GM04503 (cell line): ENCODE data around the gene DNAJA4.
"Not testable (repeated sequence)": the region's sequence is repeated elsewhere in the genome, so short reads cannot be mapped to it uniquely, and the experiment has no call there.

Source experiments
- DNase-seq: peaks from one replicate; pipeline ENCODE4 v3.0.0-alpha.2; 2012; ENCODE audit warnings: low read depth

DNAJA4 gene

DNA sequence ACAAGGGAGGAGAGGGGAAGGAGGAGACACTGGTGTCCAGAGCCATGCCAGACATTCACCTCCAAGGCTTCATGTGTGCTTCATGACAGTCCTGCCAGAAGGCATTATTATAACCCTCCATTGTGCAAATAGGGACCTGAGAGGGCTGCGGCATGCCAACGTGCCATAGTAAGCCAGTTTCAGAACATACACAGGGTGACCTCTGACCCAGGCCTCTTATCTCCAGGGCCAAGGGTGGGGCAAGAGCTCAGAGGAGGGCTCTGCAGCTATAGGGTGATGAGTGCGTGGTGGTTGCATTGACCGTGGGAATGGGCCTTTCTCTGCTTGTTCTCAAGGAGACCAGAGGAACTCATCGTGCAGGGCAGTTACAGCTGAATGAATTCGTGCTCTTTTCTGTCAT lies 20.3 kb upstream of the DNAJA4 start:
- DNase-seq: no peak

DNA sequence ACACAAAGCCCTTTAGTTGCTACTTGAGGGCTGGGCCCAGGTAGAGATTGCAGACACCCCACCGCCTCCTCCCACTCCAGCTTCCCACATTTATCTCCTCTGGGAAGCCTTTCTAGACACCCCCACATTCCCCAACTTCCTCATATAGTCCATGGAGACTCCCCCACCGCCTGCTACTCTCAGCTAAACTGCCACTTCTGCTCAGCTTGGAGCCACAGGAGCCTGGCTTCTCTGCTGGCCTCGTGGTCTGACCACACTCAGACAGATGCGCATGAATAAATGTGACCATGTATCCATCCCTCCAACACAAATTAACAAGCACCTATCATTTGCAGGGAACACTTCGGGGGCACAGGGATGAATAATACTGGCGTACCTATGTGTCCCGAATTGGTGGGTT lies 19.5 kb upstream of the DNAJA4 start:
- no peak for DNase-seq

DNA sequence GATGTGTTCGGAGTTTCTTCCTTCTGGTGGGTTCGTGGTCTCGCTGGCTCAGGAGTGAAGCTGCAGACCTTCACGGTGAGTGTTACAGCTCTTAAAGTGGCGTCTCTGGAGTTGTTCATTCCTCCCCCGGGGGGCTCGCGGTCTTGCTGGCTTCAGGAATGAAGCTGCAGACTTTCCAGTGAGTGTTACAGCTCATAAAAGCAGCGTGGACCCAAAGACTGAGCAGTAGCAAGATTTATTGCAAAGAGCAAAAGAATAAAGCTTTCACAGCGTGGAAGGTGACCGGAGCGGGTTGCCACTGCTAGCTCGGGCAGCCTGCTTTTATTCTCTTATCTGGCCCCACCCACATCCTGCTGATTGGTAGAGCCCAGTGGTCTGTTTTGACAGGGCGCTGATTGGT lies 19.0 kb upstream of the DNAJA4 start:
- not testable (repeated sequence) for DNase-seq

DNA sequence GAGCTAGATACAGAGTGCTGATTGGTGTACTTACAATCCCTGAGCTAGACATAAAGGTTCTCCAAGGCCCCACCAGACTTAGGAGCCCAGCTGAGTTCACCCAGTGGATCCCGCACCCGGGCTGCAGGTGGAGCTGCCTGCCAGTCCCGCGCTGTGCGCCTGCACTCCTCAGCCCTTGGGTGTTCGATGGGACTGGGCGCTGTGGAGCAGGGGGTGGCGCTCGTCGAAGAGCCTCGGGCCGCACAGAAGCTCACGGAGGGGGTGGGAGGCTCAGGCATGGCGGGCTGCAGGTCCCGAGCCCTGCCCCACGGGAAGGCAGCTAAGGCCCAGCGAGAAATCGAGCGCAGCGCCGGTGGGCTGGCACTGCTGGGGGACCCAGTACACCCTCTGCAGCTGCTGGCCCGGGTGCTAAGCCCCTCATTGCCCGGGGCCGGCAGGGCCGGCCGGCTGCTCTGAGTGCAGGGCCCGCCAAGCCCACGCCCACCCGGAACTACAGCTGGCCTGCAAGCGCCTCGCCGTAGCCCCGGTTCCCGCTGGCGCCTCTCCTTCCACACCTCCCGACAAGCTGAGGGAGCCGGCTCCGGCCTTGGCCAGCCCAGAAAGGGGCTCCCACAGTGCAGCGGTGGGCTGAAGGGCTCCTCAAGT lies 18.3 kb upstream of the DNAJA4 start:
- not testable (repeated sequence) for DNase-seq

DNA sequence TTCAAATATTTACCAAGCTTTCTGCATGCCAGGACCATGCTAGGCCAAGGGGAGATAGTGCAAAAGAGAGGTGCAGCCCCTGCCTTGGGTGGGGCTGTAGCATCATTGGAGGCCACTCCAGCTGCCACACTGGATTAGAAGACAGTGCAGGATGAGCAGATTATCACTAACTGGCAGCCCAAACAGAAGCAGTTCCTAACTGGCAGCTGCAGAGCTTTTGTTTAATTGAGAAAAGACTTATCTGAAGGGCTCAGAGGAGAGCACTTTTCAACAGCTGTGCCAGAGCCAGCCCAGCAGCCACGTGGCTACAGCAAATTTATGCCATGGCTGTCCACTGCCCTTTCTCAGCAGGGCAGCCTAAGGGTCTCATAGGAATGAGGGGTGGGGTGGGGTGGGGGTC lies 16.5 kb upstream of the DNAJA4 start:
- DNase-seq: no peak

DNA sequence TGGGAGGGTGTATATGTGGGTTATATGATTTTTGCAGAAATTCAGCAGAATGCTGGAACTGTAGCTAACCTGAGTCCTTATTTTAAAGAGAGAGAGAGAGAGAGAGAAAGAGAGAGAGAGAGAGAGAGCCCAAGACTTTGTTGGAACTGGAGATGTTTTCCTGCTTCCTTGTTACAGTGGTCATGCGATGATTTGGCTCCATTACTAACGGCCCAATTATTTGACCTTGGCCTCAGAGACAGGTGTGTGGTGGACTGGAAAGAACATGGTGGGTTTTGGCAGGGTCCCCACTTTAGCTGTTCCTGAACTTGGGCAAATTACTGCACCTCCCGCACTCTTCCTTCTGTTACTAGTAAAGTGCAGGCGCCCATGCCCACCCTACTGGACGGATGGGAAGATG lies 15.2 kb upstream of the DNAJA4 start:
- DNase-seq: no peak

DNA sequence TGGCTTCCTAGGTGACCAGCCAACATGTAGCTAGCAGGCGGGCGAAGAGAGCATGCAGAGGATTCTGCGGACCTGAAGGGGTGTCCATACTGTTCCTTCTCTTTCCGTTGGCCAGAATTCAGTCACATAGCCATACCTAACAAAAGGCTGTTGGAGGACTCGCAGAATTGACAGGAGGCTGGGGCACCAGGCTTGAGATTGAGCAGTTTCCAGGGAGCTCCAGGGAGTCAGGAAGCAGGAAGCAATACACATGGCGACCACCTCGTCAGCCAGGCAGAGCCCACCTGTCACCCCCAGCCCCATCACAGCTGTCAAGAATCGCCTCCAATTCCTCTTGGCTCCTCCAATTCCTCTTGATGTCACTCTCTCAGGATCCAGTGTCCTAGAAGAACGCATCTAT lies 13.2 kb upstream of the DNAJA4 start:
- no peak for DNase-seq

DNA sequence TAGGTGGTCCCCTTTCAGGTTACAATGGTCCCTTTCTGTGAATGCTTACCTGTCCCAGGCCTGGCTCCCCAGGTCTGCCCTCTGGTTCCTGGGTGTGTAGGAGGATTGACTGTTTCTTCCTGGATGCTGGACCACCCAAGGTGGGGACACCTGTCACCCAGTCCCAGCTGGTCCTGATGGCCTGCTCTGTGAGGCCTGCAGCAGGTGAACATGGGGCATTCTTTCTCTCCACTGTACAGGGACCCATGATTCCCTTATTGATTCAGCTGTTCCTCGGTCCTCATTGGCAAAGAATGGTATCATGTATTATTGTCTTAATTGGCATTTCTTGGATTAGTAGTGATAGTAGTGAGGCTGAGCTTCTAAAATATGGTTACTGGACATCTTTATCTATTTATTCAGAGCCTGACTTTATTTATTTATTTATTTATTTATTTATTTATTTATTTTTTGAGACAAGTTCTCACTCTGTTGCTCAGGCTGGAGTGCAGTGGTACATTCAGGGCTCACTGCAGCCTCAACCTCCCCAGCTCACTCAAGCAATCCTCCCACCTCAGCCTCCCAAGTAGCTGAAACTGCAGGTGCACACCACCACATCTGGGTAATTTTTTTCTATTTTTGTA lies 8.8 kb upstream of the DNAJA4 start:
- DNase-seq: no peak

DNA sequence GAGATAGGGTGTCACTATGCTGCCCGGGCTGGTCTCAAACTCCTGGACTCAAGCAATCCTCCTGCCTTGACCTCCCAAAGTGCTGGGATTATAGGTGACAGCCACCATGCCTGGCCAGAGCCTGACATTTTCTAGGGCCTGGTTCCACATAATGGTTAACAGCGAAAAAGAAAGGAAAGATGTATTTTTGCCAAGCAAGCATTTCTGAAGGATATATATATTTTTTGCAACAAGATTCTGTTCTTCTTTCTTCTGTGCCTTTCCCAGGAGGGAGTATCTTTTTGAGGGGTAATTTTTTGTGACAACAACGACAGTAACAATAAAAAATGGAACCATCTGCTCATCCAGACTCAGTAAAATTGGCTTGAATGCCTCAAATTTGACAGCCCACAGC lies 8.3 kb upstream of the DNAJA4 start:
- no peak for DNase-seq

DNA sequence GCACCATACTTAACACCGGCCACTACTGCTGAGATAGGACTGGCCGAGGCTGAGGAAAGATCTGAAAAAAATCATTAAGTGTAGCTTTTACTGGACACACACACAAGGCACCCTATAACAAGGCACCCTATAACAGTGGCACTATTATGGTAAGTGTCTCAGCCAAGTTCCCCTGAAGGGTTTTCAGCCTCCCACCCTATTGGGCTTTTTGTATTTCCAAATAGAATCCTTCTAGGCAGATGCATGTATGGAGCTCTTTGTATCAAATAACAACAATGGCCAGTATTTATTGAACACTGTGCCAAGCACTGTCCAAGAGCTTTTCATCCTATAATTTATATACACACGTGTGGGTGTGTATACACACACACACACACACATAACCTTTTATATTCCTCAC lies 6.7 kb upstream of the DNAJA4 start:
- DNase-seq: no peak

DNA sequence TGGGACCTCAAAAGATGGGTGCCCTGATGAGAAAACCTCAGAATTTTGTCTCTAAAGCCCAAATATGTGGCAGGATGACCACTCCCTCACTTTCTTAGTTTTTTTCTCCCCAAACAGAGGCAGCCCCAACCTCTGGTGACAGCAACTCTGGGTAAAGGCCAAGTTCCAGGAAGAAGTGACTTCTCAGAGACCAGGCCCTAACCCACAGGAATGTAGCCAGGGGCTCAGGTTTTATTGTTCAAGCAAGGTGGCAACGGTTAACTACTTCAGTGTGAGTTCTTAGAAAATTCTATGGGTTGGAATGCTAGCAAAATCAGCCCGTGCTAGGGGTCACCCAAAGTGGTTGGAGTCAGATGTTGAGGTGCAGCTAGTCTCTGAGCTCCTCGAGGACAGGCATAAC lies 5.1 kb upstream of the DNAJA4 start:
- no peak for DNase-seq

DNA sequence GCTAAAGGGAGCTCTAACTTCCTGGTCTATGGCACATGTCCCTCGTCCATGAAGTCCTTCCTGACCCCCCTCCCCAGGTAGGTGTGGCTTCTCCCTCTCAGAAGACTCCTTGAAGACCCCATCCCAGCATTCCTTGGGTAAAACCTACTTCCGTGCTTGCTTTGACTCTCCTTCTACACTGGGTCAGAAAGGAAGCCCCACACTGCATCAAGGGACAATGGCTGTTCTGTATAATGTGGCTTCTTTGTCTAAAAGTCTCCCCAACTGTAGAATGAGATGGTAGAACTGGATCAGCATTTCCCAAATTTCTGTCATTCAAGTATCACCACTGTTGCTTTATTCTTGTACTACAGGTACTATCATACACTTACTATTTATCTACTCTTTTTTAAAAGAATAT lies 3.9 kb upstream of the DNAJA4 start:
- no peak for DNase-seq

DNA sequence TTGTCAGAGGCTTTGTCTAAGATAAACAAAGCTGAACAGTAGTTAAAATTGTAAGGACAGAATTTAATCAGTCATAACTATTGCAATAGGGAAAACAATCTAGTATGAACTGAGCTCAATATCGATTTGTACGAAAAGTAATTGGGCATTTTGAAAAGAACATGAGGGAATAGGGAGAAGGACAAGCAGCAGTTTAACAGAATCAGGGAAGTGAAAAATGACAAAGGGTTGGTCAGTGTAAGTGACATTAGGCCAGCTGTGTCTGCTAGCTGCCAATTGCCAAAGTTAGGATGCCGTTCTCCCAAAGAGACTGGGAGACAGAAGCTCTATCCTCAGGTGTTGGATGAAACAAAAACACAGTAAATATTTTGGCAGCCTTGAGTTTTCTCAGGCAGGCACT lies 3.3 kb upstream of the DNAJA4 start:
- no peak for DNase-seq

DNA sequence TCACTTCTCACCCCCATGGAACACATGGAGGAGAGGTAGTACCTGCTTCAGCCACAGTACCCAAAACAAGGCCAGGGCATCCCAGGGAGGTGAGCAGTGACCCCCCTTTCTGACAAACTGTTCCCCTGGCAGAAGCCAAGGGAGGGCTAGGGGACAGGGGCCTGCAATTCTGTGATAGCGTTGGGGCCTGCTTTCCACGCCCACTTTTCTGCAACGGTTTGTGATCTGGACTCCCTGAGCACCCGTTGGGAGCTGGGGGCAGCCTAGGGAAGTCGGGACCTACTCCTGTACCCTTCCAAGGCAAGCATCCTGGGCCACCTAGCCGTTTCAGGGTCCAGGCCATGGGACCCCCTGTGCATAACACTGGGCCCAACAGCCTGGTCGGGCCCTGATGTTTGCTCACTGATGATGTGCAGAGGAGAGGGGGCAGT lies 996 bp upstream of the DNAJA4 start:
- no peak for DNase-seq

DNA sequence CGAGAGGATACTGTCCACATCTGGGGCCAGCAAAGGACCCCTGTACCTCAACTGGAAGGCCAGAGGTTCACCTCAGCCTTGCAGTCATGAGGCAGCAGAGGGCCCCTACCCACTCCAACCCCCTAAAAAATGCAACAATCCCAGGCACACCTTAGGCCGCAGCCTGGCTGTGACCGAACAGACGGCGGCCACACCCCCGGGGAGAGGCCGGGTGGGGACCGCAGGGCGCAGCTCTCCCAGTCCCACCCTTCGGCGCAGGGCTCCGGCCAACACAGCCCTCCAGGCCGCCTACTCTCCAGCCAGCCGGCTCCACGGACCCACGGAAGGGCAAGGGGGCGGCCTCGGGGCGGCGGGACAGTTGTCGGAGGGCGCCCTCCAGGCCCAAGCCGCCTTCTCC lies 457 bp upstream of the DNAJA4 start:
- no peak for DNase-seq

DNA sequence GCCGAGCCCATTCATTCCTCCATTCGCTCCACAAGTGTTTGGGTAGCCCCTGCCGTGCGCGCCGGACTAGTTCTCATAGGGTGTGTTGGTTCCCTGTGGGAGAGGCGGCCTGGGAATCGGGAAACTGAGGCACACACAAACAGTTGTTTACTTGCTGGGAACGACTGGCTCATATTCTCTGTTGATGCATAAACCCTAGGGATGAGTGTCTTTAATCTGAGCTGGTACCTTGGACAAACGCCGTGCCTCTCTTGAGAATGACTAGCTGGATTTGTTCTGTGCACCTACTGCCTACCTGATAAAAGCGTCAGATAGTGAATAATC lies 737 bp downstream of the DNAJA4 start:
- DNase-seq: no peak

DNA sequence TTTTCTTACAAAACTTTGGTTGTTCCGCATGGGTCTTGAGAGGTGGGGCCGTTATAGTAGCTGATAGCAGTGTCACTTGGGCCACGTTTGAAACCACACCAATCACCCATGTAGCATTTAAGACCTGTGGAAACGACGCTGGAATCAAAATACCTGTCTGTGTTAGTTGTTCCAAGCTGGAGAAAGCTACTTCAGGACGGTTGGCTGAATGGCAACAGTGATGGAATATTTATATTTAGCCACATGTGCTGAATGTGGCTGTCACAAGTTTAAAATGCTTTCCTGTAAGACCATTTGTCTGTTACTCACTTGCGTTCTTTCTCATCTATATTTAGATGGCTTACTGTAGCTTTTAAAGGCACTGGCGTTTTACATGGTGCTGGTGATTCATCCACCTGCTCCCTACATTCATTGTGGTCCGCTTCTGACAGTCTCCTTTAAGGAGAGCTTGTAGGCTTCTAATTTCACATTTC lies 1.4 kb downstream of the DNAJA4 start:
- DNase-seq: no peak

DNA sequence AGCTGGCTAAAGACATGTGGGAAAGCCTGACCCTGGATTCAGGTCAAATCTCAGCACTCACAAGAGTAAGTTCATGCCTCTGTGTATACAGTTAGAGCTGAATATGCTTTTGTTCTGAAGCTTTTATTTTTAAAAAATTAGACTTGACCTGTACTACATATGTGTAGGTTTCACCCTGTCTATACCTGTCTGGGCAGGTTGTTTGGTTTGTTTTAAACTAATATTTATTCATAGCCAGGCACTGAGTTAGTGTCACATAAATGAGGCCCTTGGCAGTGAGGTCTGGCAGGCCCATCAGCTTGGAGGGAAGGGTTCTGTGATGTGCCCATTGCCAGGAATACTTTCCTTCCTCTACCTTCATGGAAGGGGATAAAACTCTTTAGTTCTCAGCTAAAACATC lies 1.9 kb downstream of the DNAJA4 start:
- no peak for DNase-seq

DNA sequence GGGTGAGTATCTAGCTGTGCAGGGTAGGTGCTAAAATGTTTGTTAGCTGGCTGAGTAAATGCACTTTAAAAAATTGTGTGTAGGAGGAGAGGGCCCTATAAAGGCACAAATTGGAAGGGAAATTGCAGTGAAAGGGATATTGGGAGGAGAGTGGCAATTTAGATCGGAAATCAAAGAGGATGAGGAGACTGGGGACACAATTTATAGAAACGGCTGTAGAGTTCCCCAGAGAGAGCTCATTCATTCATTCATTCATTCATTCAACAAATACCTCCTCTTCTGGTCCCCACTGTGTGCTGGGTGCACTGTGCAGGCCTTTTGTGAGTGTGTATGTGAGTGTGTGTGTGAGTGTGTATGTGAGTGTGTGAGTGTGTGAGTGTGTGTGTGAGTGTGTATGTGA lies 2.4 kb downstream of the DNAJA4 start:
- no peak for DNase-seq

DNA sequence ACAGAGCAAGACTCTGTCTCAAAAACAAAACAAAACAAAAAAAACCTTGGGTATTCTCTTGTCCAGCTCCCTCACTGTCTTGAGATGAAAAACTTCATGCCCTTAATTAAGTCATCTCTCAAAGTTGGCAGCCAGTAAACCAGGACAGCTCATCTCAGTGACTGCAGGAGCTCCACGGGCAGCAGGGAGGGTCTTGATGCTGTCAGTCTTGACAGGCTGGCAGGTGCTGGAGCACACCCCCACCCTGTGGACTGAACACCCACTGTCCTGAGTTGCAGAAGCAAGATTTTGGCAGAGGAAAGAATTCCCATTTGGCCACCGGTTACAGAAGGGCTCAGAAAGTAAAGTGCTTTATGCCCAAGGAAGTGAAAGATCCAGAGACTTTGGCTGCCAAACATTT lies 8.0 kb downstream of the DNAJA4 start:
- DNase-seq: no peak

DNA sequence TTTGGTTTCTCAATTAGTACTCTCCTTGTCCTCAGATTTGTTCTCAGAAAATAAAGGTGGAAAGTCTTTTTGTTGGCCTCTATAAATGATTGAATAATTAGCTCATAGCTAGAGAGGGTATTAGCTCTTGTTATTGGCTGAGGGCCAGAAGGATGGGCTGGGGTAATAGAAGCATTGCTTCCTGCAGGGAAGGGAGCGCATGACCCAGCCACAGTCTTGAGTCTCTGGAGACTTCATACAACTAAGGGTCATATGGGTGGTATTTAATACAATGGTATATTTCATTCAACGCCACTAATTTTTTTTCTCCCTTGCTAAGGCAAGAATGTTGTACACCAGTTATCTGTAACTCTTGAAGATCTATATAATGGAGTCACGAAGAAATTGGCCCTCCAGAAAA lies 8.4 kb downstream of the DNAJA4 start:
- DNase-seq: no peak

DNA sequence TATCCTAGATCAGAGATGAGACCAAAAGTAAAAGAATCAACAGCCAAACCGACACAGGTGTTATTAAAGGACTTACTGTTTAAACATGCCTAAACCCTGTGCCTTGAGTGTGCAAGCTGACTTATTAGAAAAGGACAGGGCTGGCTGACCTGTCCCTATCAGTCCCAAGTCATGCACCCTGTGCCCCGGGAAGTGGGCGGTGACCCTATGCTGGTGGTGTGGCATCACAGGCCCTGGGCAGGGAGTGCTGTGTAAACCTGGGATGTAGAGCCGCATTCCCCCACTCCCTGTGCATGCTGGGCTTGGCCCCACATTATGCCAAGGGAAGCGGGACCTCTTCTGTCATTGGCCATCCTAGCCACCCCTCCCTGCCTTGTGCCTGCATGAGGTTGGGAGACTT lies 10.6 kb downstream of the DNAJA4 start:
- no peak for DNase-seq

DNA sequence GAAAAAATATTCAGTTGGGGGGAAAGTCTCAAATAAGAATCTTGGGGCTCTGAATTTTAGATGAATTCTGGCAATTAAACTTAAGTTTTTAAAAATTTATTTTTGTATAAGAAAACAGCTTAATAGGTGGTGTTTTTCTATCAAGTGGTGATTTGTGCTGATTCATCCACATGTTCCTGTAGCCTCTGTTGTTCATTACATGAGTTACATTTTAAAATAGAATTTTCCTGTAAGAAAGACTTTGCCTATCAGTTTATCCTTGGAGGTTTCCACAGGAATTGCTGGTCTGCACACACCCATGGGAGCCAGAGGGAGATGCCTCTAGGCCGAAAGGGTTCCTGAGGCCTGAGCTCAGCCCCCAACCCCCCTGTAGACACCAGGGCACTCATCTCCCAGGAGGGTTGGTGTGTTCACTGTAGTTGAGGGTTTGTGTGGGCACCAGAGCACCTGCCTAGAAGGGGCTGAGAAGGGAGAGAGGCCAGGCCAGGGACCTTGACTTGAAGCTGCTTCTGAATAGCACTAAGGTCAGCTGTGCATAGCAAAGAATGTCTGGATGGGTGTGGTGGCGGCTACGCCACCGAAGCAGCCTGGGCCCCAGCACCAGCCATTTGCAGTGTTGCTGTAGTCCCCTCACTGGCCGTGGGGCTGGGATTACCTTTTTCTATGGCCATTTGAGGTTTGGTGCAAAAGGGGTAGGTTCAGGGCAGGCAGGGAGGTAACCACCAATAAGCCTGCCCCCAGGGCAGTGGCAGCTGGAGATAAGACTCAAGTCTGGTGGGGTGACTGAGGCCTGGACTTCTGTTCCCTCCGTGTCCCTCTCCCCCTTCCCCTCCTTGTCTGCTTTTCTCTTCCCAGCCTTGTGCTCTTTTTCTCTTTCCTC lies 11.9 kb downstream of the DNAJA4 start:
- no peak for DNase-seq
